NCI-H524 treated with DMSO at 0.1 percent for 48 hours (cell line): ENCODE data around the gene ARHGAP22.

ENCODE experiments used
- DNase-seq: peaks from one replicate; lab custom pipeline; 2025; lab: John Stamatoyannopoulos, UW

The ARHGAP22 gene

GRCh38 chr10:48496831-48497779 lies 107.8 kb downstream of the ARHGAP22 start:
- no peak for DNase-seq

GRCh38 chr10:48496105-48496830 lies 108.6 kb downstream of the ARHGAP22 start:
- DNase-seq: no peak

GRCh38 chr10:48495282-48496045 lies 109.4 kb downstream of the ARHGAP22 start:
- no peak for DNase-seq

- peak; percentile 5 for DNase-seq
These were observed 110.3 kb downstream of the ARHGAP22 start for GRCh38 chr10:48494611-48495010.

- DNase-seq: no peak
These were observed 110.8 kb downstream of the ARHGAP22 start for GRCh38 chr10:48494073-48494472.

- no peak for DNase-seq
These were observed 111.6 kb downstream of the ARHGAP22 start for GRCh38 chr10:48493083-48493871.

GRCh38 chr10:48492201-48492600 lies 112.7 kb downstream of the ARHGAP22 start:
- DNase-seq: no peak

- DNase-seq: no peak
These were observed 113.3 kb downstream of the ARHGAP22 start for GRCh38 chr10:48491392-48492139.

GRCh38 chr10:48490946-48491345 lies 113.9 kb downstream of the ARHGAP22 start:
- no peak for DNase-seq

GRCh38 chr10:48490571-48490940 lies 114.3 kb downstream of the ARHGAP22 start:
- no peak for DNase-seq

- no peak for DNase-seq
These were observed 115.8 kb downstream of the ARHGAP22 start for GRCh38 chr10:48489099-48489498.

- peak; percentile 17 for DNase-seq
These were observed 117.6 kb downstream of the ARHGAP22 start for GRCh38 chr10:48487244-48487643.

GRCh38 chr10:48485711-48486110 lies 119.2 kb downstream of the ARHGAP22 start:
- no peak for DNase-seq

- DNase-seq: no peak
These were observed 120.0 kb downstream of the ARHGAP22 start for GRCh38 chr10:48484911-48485310.

GRCh38 chr10:48482207-48482606 lies 122.7 kb downstream of the ARHGAP22 start:
- DNase-seq: no peak

- DNase-seq: no peak
These were observed 123.5 kb downstream of the ARHGAP22 start for GRCh38 chr10:48481385-48481784.

GRCh38 chr10:48480397-48481374 lies 124.2 kb downstream of the ARHGAP22 start:
- DNase-seq: no peak

- no peak for DNase-seq
These were observed 125.7 kb downstream of the ARHGAP22 start for GRCh38 chr10:48478980-48479811.

GRCh38 chr10:48478469-48478868 lies 126.4 kb downstream of the ARHGAP22 start:
- no peak for DNase-seq
